SK-N-DZ (cell line): ENCODE results near the gene SPINK5.

Experiments
- DNase-seq: peaks from one replicate; pipeline ENCODE4 v3.0.0-alpha.2; 2015; ENCODE audit warnings: low spot score

The SPINK5 gene

GRCh38 chr5:148176480-148176879 lies 112.7 kb downstream of the SPINK5 start:
- no peak for DNase-seq

GRCh38 chr5:148177207-148177606 lies 113.4 kb downstream of the SPINK5 start:
- no peak for DNase-seq

- peak; percentile 58 for DNase-seq
Observed at GRCh38 chr5:148179234-148179824, 115.5 kb downstream of the SPINK5 start.

- DNase-seq = no peak
Observed at GRCh38 chr5:148186248-148187003, 122.6 kb downstream of the SPINK5 start.
